MCF 10A (cell line): ENCODE data around the gene CKS1B. TPM values are rescaled to one million over a fixed set of nuclear protein-coding genes. Genes with fewer than 3 reads are reported as not detected.

ENCODE experiments used
- BruUV-seq: library from RNA; stranded (reverse); fragments of 400-500 nt; replicated peaks from 2 replicates; lab custom pipeline; 2021; lab: Mats Ljungman, UMichigan
- CTCF ChIA-PET: fragments of 300-600 bp; sonication (Branson Sonifier 250); formaldehyde crosslinking; extraction: SDS; loops from one replicate; lab custom pipeline; 2021; ENCODE audit warnings: antibody characterized with exemption, inconsistent platforms; lab: Yijun Ruan, JAX
- POLR2A ChIA-PET: fragments of 300-600, 350-650 bp; sonication (Branson Sonifier 250); formaldehyde crosslinking; extraction: SDS; loops from one replicate; lab custom pipeline; 2020; ENCODE audit warnings: antibody characterized with exemption, inconsistent platforms; lab: Yijun Ruan, JAX
- DNase-seq: peaks from one replicate; pipeline ENCODE4 v3.0.0-alpha.2; 2018; ENCODE audit not compliant: unreplicated experiment
- H3K27ac Mint-ChIP-seq: one replicate; pipeline ENCODE4 v1.8.0; 2022; ENCODE audit warnings: mild to moderate bottlenecking, low read depth, mixed read lengths; ENCODE audit not compliant: unreplicated experiment
- H3K27me3 Mint-ChIP-seq: one replicate; pipeline ENCODE4 v1.8.0; 2022; ENCODE audit warnings: mixed read lengths; ENCODE audit not compliant: insufficient read depth, unreplicated experiment
- H3K36me3 Mint-ChIP-seq: one replicate; pipeline ENCODE4 v1.8.0; 2022; ENCODE audit warnings: mild to moderate bottlenecking, moderate library complexity, mixed read lengths; ENCODE audit not compliant: insufficient read depth, unreplicated experiment
- H3K4me1 Mint-ChIP-seq: one replicate; pipeline ENCODE4 v1.8.0; 2022; ENCODE audit warnings: mixed read lengths; ENCODE audit not compliant: insufficient read depth, unreplicated experiment
- H3K4me3 Mint-ChIP-seq: one replicate; pipeline ENCODE4 v1.8.0; 2022; ENCODE audit warnings: mild to moderate bottlenecking, moderate library complexity, mixed read lengths; ENCODE audit not compliant: unreplicated experiment
- H3K9me3 Mint-ChIP-seq: one replicate; pipeline ENCODE4 v1.8.0; 2022; ENCODE audit warnings: mixed read lengths; ENCODE audit not compliant: unreplicated experiment
- intact Hi-C: fragments of 100-400 bp; cut with micrococcal nuclease; formaldehyde crosslinking; loops from 2 replicates; pipeline ENCODE4 v1.14.1; 2022
- total RNA-seq: library from RNA; stranded (reverse); gene quantifications from 2 replicates; pipeline ENCODE4 v1.2.3, GENCODE V29; 2022
- TF ChIP-seq, protein P1 (sequence below): fragments of 200-600 bp; IDR thresholded peaks from one replicate; pipeline ENCODE4 v1.8.0; 2022; ENCODE audit warnings: antibody characterized with exemption, mild to moderate bottlenecking; ENCODE audit not compliant: unreplicated experiment

Gene CKS1B
- total RNA-seq, 1 experiment from 2014 or later = 285 TPM

DNA sequence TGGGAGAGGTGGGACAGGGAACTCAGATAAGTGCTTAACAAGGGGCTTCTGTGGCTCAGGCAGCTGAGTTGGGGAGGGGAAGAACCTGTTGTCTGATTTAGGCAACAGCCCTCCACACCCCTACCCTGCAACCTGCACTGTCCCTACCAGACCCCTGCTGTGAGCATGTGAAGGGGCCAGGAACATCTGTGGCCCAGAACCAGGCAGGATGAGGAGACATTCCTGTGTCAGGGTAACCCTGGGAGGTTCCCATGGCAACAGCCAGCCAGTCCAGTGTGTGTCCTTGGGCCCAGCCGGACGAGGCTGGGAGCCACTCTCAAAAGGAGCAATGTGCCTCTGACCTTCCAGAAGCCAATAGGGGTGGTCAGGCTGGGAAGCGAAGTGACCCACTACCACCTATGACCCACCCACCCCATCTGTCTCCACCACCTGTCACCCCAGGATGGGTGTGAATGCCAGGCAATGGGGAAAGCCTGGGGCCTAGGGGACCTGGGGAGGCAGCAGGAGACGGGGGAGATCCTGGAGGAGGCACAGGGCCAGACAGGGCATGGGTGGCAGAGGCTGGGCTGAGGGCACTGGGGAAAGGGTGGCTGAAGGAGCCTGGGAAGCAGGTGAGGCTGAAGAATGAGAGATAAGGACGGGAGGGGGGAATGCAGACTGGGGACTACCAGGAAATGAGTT is 33.0 kb upstream of the CKS1B start:
- H3K4me3 Mint-ChIP-seq = no peak overlapping the region
- H3K27ac Mint-ChIP-seq = peak overlapping the region; percentile 46
- H3K27me3 Mint-ChIP-seq = no peaks in the 10 kb centered on the region
- CTCF ChIA-PET = interaction anchor here (1.1 to 5.7 kb wide), 5 partner anchors 9 to 144 kb away, joined by 4 to 45 read pairs (median 5); partner anchors contain the start of genes PBXIP1 and PYGO2
- peaks cover 9% of the 10 kb centered on the region for H3K36me3 Mint-ChIP-seq
- no TSS peak for BruUV-seq
- peaks cover 29% of the 10 kb centered on the region for H3K4me1 Mint-ChIP-seq
- DNase-seq = no peak
- TF ChIP-seq, protein P1, sequence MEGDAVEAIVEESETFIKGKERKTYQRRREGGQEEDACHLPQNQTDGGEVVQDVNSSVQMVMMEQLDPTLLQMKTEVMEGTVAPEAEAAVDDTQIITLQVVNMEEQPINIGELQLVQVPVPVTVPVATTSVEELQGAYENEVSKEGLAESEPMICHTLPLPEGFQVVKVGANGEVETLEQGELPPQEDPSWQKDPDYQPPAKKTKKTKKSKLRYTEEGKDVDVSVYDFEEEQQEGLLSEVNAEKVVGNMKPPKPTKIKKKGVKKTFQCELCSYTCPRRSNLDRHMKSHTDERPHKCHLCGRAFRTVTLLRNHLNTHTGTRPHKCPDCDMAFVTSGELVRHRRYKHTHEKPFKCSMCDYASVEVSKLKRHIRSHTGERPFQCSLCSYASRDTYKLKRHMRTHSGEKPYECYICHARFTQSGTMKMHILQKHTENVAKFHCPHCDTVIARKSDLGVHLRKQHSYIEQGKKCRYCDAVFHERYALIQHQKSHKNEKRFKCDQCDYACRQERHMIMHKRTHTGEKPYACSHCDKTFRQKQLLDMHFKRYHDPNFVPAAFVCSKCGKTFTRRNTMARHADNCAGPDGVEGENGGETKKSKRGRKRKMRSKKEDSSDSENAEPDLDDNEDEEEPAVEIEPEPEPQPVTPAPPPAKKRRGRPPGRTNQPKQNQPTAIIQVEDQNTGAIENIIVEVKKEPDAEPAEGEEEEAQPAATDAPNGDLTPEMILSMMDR = no peak
- no peaks in the 10 kb centered on the region for H3K9me3 Mint-ChIP-seq
- intact Hi-C loops = no loop called here
- POLR2A ChIA-PET = interaction anchor here (0.8 to 6.3 kb wide), 2 partner anchors 30 to 120 kb away, joined by 3 to 146 read pairs; partner anchors contain the start of genes CKS1B and SHC1

DNA sequence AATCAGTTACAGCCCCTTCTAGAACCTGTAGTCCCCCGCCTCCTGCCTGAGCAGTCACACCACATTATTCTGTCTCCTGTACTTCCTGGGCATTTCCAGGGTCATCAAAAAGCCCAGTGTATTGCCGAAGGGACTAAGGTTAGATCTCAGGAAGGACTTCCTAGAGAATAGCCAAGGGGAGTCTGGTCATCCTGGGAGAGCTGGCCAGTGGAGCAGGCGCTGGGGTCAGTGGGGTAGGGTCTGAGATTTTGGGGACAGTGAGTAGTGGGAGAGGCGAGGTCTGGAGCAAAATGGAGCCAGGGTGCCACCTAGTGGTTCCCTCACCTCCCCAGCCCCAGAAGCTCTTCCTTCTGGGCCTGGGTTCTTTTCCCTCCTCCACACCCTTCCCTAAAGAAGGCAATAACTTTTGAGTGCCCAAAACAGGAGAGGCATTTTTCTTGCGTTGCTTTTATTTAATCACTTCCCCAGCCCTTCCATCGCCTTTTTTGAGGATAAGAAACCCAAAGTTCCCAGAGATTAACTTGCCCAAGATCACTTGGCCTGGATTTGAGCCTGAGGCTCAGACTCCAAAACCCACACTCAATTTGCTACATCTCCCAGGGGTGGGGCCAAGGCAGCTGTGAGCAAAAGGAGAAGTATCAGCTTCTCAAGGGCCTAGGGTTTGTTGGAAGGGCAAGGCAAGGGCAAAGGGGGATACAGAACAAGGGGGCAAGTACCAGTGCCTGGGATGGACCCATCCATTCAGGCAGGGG is 30.7 kb upstream of the CKS1B start:
- no peak overlapping the region for H3K4me3 Mint-ChIP-seq
- no peak overlapping the region for H3K27ac Mint-ChIP-seq
- TF ChIP-seq, protein P1 = peak; percentile 91
- H3K9me3 Mint-ChIP-seq = no peaks in the 10 kb centered on the region
- H3K27me3 Mint-ChIP-seq = no peaks in the 10 kb centered on the region
- peaks cover 12% of the 10 kb centered on the region for H3K36me3 Mint-ChIP-seq
- POLR2A ChIA-PET = interaction anchor here (0.5 to 1.9 kb wide), 16 partner anchors 8 to 407 kb away, joined by 3 to 7 read pairs (median 3); no protein-coding TSS in a partner anchor
- intact Hi-C loops = no loop called here
- DNase-seq = peak; percentile 66
- H3K4me1 Mint-ChIP-seq = peaks cover 12% of the 10 kb centered on the region
- BruUV-seq = no TSS peak
- CTCF ChIA-PET = interaction anchor here (0.6 to 2.2 kb wide), 28 partner anchors 23 to 925 kb away, joined by 3 to 14 read pairs (median 5); partner anchors contain the start of gene MTX1

GRCh38 chr1:154944401-154945159 is 29.9 kb upstream of the CKS1B start:
- Mint-ChIP-seq H3K4me1 (peaks cover 7% of the 10 kb centered on the region), H3K36me3 (peaks cover 12% of the 10 kb centered on the region), H3K9me3 (no peaks in the 10 kb centered on the region), H3K27me3 (no peaks in the 10 kb centered on the region), H3K27ac (no peak overlapping the region), H3K4me3 (no peak overlapping the region)
- TF ChIP-seq, protein P1 = no peak
- DNase-seq = no peak
- TSS peak; percentile 49 for BruUV-seq
- ChIA-PET CTCF (interaction anchor here (0.6 to 2.2 kb wide), 30 partner anchors 9 to 926 kb away, joined by 3 to 14 read pairs (median 5); partner anchors contain the start of gene MTX1), POLR2A (interaction anchor here (0.5 to 1.9 kb wide), 10 partner anchors 9 to 407 kb away, joined by 3 to 7 read pairs (median 3); partner anchors contain the start of gene SHC1)
- intact Hi-C loops = no loop called here
